SU-DHL-6 (cell line): ENCODE results near the gene HECTD2.

Experiments
- EZH2phosphoT487 ChIP-seq: fragments of 200-600 bp; sonication (generic), shearing (Covaris generic); conservative IDR thresholded peaks from 2 replicates; pipeline ENCODE4 v1.6.1; 2018; ENCODE audit warnings: mild to moderate bottlenecking, antibody characterized with exemption, low read length, moderate library complexity, mixed read lengths
- TF ChIP-seq, protein P1 (sequence below): fragments of 200-600 bp; sonication (generic); IDR thresholded peaks from one replicate; pipeline ENCODE4 v1.5.1; 2017; ENCODE audit warnings: antibody characterized with exemption, mild to moderate bottlenecking, low read length, moderate library complexity; ENCODE audit not compliant: insufficient read depth, poor library complexity, severe bottlenecking

DNA sequence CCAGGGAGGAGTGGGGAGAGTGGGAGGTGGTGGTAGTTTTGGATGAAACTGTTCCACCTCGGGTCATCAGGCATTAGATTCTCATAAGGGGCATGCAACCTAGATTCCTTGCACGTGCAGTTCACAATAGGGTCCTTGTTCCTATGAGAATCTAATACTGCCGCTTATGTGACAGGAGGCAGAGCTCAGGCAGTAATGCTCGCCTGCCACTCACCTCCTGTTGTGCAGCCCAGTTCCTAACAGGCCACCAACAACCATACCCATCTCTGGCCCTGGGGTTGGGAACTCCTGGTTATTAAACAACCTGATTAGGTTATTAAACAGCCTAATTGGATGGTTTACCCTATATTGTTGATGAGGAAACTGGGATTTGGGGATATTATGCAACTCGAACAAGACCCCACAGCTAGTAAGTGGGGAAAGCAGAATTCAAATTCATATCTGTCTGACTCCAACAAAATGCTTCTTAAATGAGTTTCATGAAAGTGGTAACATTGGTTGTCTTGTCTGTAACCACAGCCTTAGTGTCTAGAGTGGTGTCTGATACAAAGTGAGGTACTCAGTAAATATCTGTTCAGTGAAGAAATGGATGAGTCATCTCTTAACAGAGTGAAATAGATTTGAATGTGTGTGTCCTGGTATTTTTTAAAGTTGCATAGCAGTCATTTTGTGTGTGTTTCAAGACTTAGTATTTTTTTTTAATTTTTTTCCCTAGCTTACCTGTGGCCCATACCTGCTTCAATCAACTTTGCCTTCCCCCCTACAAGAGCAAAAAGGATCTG is 101.6 kb downstream of the HECTD2 start:
- TF ChIP-seq, protein P1, sequence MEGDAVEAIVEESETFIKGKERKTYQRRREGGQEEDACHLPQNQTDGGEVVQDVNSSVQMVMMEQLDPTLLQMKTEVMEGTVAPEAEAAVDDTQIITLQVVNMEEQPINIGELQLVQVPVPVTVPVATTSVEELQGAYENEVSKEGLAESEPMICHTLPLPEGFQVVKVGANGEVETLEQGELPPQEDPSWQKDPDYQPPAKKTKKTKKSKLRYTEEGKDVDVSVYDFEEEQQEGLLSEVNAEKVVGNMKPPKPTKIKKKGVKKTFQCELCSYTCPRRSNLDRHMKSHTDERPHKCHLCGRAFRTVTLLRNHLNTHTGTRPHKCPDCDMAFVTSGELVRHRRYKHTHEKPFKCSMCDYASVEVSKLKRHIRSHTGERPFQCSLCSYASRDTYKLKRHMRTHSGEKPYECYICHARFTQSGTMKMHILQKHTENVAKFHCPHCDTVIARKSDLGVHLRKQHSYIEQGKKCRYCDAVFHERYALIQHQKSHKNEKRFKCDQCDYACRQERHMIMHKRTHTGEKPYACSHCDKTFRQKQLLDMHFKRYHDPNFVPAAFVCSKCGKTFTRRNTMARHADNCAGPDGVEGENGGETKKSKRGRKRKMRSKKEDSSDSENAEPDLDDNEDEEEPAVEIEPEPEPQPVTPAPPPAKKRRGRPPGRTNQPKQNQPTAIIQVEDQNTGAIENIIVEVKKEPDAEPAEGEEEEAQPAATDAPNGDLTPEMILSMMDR, result no peak
- TF ChIP-seq EZH2phosphoT487, result no peak
